Fibroblast of mammary gland (primary cell): ENCODE measurements around the gene SEMA6B.

Experiments used
- DNase-seq: peaks from one replicate; pipeline ENCODE4 v3.0.0-alpha.2; 2010; ENCODE audit warnings: low read depth
- H3K4me3 ChIP-seq: 2 replicates; pipeline ENCODE4 v1.5.1; 2011; ENCODE audit warnings: low read depth, mild to moderate bottlenecking, low read length, moderate library complexity; ENCODE audit not compliant: control insufficient read depth
- CTCF ChIP-seq: conservative IDR thresholded peaks from 2 replicates; pipeline ENCODE4 v1.5.1; 2011; ENCODE audit warnings: low read depth, low read length, inconsistent platforms; ENCODE audit not compliant: control insufficient read depth, insufficient read depth

SEMA6B gene

GRCh38 chr19:4511300-4512054, 48.0 kb downstream of the SEMA6B start:
- DNase-seq, result no peak
- H3K4me3 ChIP-seq, result no peak overlapping the region

DNA sequence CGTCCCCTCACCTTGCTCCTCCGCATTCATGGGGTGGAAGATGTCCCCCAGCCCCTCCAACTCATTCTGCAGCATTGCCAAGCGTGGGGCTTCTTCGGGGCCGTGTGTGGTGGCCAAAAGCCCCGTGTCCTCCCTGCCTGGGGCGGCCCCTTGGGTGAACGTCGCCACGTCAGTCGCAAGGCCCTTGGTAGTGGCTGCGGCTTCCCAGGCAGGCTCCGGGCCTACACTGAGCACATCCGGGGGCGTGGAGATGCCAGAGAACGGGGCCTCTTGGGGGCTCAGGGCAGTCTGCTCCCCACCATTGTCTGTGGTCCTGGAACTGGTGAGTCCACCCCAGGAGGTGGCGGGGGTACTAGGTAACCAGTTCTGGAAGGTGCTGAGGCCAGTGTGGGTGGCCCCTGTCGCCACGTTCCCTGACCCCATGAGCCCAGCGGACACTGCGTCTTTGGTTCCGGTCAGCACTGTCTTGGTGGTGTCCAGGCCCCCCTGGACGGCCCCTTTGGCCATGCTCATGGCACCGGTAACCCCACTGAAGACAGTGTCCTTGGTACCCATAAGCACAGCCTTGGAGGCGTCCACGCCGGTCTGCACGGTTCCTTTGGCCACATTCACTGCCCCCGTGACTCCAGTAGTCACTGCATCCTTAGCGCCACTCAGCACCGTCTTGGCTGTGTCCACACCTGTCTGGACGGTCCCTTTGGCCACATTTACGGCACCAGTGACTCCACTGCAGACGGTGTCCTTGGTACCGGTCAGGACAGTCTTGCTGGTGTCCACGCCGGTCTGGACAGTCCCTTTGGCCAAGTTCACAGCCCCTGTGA, 48.8 kb downstream of the SEMA6B start:
- no peak overlapping the region for H3K4me3 ChIP-seq
- DNase-seq, result no peak
- no peak for TF ChIP-seq CTCF

More at GRCh38 chr19:4511300-4512054, 48.0 kb downstream of the SEMA6B start:
- no peak for TF ChIP-seq CTCF

DNA sequence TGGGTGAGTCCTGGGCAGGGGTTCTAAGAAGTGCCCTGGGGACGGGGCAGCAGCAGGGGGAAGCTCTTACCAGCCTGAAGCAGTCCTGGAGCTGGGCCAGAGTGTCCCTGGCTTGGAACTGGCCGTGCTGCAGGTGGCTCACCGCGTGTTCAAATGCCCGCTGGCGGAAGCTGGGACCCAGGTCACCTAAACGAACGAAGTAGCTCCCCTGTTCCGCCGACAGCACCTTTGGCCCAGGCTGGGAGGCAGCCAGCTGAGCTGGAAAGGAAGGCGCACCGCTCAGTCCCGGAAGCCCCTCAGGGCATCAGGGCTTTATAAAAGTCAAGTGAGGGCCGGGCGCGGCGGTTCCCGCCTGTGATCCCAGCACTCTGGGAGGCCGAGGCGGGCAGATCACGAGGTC, 50.8 kb downstream of the SEMA6B start:
- H3K4me3 ChIP-seq, result no peak overlapping the region
- no peak for TF ChIP-seq CTCF

DNA sequence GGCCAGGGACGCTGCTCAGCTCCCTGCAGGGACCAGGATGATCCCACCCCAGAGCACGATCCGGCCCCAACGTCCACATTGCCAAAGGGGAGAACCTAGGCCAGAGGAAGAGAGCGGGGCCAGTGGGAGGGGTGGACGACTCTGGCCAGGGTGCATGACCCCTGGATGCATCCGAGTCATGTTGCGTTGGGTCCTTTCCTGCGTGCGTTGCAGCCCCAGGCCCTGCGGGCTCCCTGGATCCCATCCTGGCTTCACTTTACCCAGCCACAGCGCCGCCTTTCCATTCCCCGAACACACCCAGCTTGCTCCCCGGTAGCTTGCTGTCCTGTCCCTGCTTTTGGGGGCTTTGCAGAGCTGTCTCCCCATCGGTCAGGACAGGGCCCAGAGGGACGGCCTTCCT, 51.7 kb downstream of the SEMA6B start:
- TF ChIP-seq CTCF, result no peak
- no peak overlapping the region for H3K4me3 ChIP-seq
- no peak for DNase-seq

More for the DNA sequence above, 50.8 kb downstream of the SEMA6B start:
- no peak for DNase-seq

DNA sequence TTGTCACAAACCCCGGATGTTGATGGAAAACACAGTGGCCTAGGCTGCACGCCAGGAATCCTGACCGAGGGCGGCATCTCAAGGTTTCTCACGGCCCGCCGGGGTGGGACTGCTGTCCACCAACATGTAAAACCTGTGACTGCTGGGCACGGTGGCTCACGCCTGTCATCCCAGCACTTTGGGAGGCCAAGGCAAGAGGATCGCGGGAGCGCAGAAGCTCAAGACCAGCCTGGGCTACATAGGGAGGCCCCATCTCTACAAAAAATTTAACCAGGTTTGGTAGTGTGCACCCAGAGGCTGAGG, 52.4 kb downstream of the SEMA6B start:
- DNase-seq, result no peak
- H3K4me3 ChIP-seq, result no peak overlapping the region
- no peak for TF ChIP-seq CTCF

DNA sequence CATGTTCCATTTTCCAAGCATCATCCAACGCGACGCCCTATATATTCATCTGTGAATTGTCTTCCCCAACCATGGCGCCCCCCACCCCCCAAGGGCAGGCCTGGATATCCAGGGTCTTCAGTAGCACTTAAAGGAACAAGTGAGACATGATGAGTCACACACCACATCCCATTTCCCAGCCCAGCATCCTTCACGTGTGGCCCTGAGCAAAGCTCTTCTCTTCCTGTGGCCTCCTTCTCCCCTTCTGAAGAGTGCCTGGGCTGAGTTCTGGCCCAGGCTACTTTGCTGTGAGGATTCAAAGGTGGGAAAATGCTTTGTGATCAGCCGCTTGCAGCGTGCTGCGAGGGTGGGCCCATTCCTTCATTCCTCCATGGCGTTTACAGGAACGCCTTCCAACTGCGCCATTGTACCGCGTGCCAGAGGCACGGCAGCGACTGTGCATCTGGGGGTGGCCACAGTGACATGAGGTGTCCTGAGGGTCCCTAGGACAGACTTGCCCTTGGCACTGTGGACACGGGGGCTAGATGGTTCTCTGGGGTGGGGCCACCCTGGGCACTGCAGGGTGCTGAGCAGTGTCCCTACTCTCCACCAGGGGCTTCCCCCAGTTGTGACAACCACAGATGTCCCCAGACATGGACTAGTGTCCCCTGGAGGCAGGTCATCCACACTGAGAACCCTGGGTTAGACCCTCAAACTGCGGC, 52.9 kb downstream of the SEMA6B start:
- no peak overlapping the region for H3K4me3 ChIP-seq
- no peak for TF ChIP-seq CTCF
- peak; percentile 84 for DNase-seq
